GM04503 (cell line): ENCODE data around the gene IGSF1.

Experiments used
- DNase-seq: peaks from one replicate; pipeline ENCODE4 v3.0.0-alpha.2; 2012; ENCODE audit warnings: low read depth

The IGSF1 gene

GRCh38 chrX:131288738-131289511 is at the start of gene IGSF1:
Gene IGSF1 (minus strand): TSS chrX:131289306. CDS start chrX:131286674, 2,632 bp downstream.
- no peak for DNase-seq

GRCh38 chrX:131332331-131332730 is 43.2 kb upstream of the IGSF1 start:
- DNase-seq = no peak

GRCh38 chrX:131331152-131331551 is 42.0 kb upstream of the IGSF1 start:
- no peak for DNase-seq

GRCh38 chrX:131330735-131331134 is 41.6 kb upstream of the IGSF1 start:
- DNase-seq = no peak

GRCh38 chrX:131322651-131323050 is 33.5 kb upstream of the IGSF1 start:
- DNase-seq = no peak

GRCh38 chrX:131317326-131317725 is 28.2 kb upstream of the IGSF1 start:
- DNase-seq = no peak

GRCh38 chrX:131316260-131316659 is 27.2 kb upstream of the IGSF1 start:
- no peak for DNase-seq

- no peak for DNase-seq
These were observed 19.9 kb upstream of the IGSF1 start for GRCh38 chrX:131308980-131309379.

GRCh38 chrX:131306601-131307000 is 17.5 kb upstream of the IGSF1 start:
- no peak for DNase-seq

- DNase-seq = no peak
These were observed 16.8 kb upstream of the IGSF1 start for GRCh38 chrX:131305926-131306325.

GRCh38 chrX:131302701-131303100 is 13.6 kb upstream of the IGSF1 start:
- DNase-seq = no peak

- no peak for DNase-seq
These were observed 12.0 kb upstream of the IGSF1 start for GRCh38 chrX:131301155-131301554.

- DNase-seq = no peak
These were observed 9.7 kb upstream of the IGSF1 start for GRCh38 chrX:131298846-131299245.

GRCh38 chrX:131298036-131298435 is 8.9 kb upstream of the IGSF1 start:
- DNase-seq = no peak

- no peak for DNase-seq
These were observed 421 bp upstream of the IGSF1 start for GRCh38 chrX:131289527-131289926.

GRCh38 chrX:131288188-131288587 is 918 bp downstream of the IGSF1 start:
- DNase-seq = no peak

GRCh38 chrX:131287560-131288179 is 1.4 kb downstream of the IGSF1 start:
- no peak for DNase-seq

- no peak for DNase-seq
These were observed 9.5 kb downstream of the IGSF1 start for GRCh38 chrX:131279617-131280016.

GRCh38 chrX:131279197-131279596 is 9.9 kb downstream of the IGSF1 start:
- no peak for DNase-seq

- DNase-seq = no peak
These were observed 11.5 kb downstream of the IGSF1 start for GRCh38 chrX:131277543-131278136.

- no peak for DNase-seq
These were observed 16.1 kb downstream of the IGSF1 start for GRCh38 chrX:131273011-131273410.

GRCh38 chrX:131271826-131272225 is 17.3 kb downstream of the IGSF1 start:
- no peak for DNase-seq

GRCh38 chrX:131271274-131271673 is 17.8 kb downstream of the IGSF1 start:
- no peak for DNase-seq
